ENCODE data around the gene STRAP. TPM values are rescaled to one million over a fixed set of nuclear protein-coding genes. Genes with fewer than 3 reads are reported as not detected.

STRAP gene
- total RNA-seq, 1 donor from 2014 or later, result 109 TPM

- TF ChIP-seq CTCF (IDR thresholded peaks at IDR 0.05; ENCODE audit: unreplicated experiment), result no peak
- no peak overlapping the region for H3K4me3 Mint-ChIP-seq
- no peak overlapping the region for H3K27ac Mint-ChIP-seq
- no peaks in the 10 kb centered on the region for H3K27me3 Mint-ChIP-seq (ENCODE audit: low read depth)
- no peaks in the 10 kb centered on the region for H3K9me3 Mint-ChIP-seq
- peaks cover 9% of the 10 kb centered on the region for H3K4me1 Mint-ChIP-seq
- no peak for DNase-seq (ENCODE audit: low spot score in 2 of 2, unreplicated experiment in 2 of 2)
- H3K36me3 Mint-ChIP-seq, result no peaks in the 10 kb centered on the region
Observed at GRCh38 chr12:15853877-15854276, 28.3 kb upstream of the STRAP start.

GRCh38 chr12:15854916-15855315 lies 27.3 kb upstream of the STRAP start:
- Mint-ChIP-seq H3K27me3 (ENCODE audit: low read depth) (no peaks in the 10 kb centered on the region), H3K9me3 (no peaks in the 10 kb centered on the region), H3K36me3 (no peaks in the 10 kb centered on the region), H3K27ac (no peak overlapping the region), H3K4me1 (peaks cover 9% of the 10 kb centered on the region), H3K4me3 (no peak overlapping the region)
- TF ChIP-seq CTCF (IDR thresholded peaks at IDR 0.05; ENCODE audit: unreplicated experiment), result no peak
- no peak for DNase-seq (ENCODE audit: low spot score in 2 of 2, unreplicated experiment in 2 of 2)

- Mint-ChIP-seq H3K27ac (no peak overlapping the region), H3K4me3 (no peak overlapping the region), H3K9me3 (no peaks in the 10 kb centered on the region), H3K36me3 (no peaks in the 10 kb centered on the region), H3K4me1 (peaks cover 9% of the 10 kb centered on the region), H3K27me3 (ENCODE audit: low read depth) (no peaks in the 10 kb centered on the region)
- TF ChIP-seq CTCF (IDR thresholded peaks at IDR 0.05; ENCODE audit: unreplicated experiment), result no peak
- DNase-seq (ENCODE audit: low spot score in 2 of 2, unreplicated experiment in 2 of 2), result no peak
Observed at GRCh38 chr12:15855646-15856045, 26.5 kb upstream of the STRAP start.

GRCh38 chr12:15856097-15856982 lies 25.8 kb upstream of the STRAP start:
- Mint-ChIP-seq H3K27ac (no peak overlapping the region), H3K27me3 (ENCODE audit: low read depth) (no peaks in the 10 kb centered on the region), H3K4me3 (no peak overlapping the region), H3K4me1 (peaks cover 9% of the 10 kb centered on the region), H3K9me3 (no peaks in the 10 kb centered on the region), H3K36me3 (no peaks in the 10 kb centered on the region)
- DNase-seq (ENCODE audit: low spot score in 2 of 2, unreplicated experiment in 2 of 2), result no peak
- peak; percentile 87 for TF ChIP-seq CTCF (IDR thresholded peaks at IDR 0.05; ENCODE audit: unreplicated experiment)

- no peak overlapping the region for H3K4me3 Mint-ChIP-seq
- no peak overlapping the region for H3K27ac Mint-ChIP-seq
- H3K4me1 Mint-ChIP-seq, result peaks cover 11% of the 10 kb centered on the region
- TF ChIP-seq CTCF (IDR thresholded peaks at IDR 0.05; ENCODE audit: unreplicated experiment), result no peak
- H3K27me3 Mint-ChIP-seq (ENCODE audit: low read depth), result no peaks in the 10 kb centered on the region
- DNase-seq (ENCODE audit: low spot score in 2 of 2, unreplicated experiment in 2 of 2), result no peak
- no peaks in the 10 kb centered on the region for H3K9me3 Mint-ChIP-seq
- no peaks in the 10 kb centered on the region for H3K36me3 Mint-ChIP-seq
Observed at GRCh38 chr12:15858353-15858752, 23.8 kb upstream of the STRAP start.

Measured in mesothelial cell of epicardium (in vitro differentiated cells).